Neural cell (in vitro differentiated cells): Measurements from ENCODE around the gene TMEM231.

Experiments used
- EP300 ChIP-seq: fragments of 450-650 bp; conservative IDR thresholded peaks from 2 replicates; pipeline ENCODE4 v1.6.1; 2014; ENCODE audit warnings: antibody characterized with exemption, mild to moderate bottlenecking, moderate library complexity; ENCODE audit not compliant: poor library complexity, severe bottlenecking
- EZH2 ChIP-seq: fragments of 200-600, 300-800 bp; shearing (Covaris generic), sonication (generic); IDR thresholded peaks from 2 replicates; pipeline ENCODE4 v1.6.1; 2014; ENCODE audit warnings: antibody characterized with exemption, low read length, borderline replicate concordance, mild to moderate bottlenecking; ENCODE audit not compliant: insufficient read depth, poor library complexity, severe bottlenecking
- REST ChIP-seq: IDR thresholded peaks from 2 replicates; pipeline ENCODE4 v1.6.1; 2012; ENCODE audit warnings: borderline replicate concordance
- SMC3 ChIP-seq: fragments of 450-650 bp; conservative IDR thresholded peaks from 2 replicates; pipeline ENCODE4 v1.6.1; 2014; ENCODE audit warnings: antibody characterized with exemption, mild to moderate bottlenecking, moderate library complexity; ENCODE audit not compliant: poor library complexity
- TAF1 ChIP-seq: IDR thresholded peaks from 2 replicates; pipeline ENCODE4 v1.6.1; 2012; ENCODE audit warnings: low read depth
- TF ChIP-seq, protein P1 (sequence below): fragments of 450-650 bp; IDR thresholded peaks from 2 replicates; pipeline ENCODE4 v1.5.1; 2014; ENCODE audit warnings: antibody characterized with exemption, mild to moderate bottlenecking, moderate library complexity; ENCODE audit not compliant: poor library complexity, severe bottlenecking

DNA sequence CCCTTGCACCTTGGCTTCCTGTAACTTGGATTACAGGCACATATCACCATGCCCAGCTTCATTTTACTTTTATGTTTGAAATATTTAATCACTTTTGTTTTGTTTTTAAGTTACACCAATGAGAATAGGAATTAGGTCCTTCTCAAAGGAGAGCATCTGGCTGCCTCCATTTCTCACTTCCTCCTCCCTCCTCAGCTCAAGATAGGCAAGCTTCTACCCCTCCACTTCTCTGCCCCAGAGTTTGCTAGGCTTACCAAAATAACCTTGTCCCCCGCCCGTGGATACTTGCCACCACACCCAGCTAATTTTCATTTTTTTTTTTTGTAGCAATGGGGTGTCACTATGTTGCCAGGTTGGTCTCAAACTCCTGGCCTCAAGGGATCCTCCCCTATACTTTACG lies 28.1 kb upstream of the TMEM231 start:
- TF ChIP-seq, protein P1, sequence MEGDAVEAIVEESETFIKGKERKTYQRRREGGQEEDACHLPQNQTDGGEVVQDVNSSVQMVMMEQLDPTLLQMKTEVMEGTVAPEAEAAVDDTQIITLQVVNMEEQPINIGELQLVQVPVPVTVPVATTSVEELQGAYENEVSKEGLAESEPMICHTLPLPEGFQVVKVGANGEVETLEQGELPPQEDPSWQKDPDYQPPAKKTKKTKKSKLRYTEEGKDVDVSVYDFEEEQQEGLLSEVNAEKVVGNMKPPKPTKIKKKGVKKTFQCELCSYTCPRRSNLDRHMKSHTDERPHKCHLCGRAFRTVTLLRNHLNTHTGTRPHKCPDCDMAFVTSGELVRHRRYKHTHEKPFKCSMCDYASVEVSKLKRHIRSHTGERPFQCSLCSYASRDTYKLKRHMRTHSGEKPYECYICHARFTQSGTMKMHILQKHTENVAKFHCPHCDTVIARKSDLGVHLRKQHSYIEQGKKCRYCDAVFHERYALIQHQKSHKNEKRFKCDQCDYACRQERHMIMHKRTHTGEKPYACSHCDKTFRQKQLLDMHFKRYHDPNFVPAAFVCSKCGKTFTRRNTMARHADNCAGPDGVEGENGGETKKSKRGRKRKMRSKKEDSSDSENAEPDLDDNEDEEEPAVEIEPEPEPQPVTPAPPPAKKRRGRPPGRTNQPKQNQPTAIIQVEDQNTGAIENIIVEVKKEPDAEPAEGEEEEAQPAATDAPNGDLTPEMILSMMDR: no peak
- TF ChIP-seq EP300 (no peak), REST (no peak), EZH2 (no peak), TAF1 (no peak), SMC3 (no peak)
